Thoracic aorta (tissue), 2 donors: ENCODE results near the gene GPATCH2. TPM values are rescaled to one million over a fixed set of nuclear protein-coding genes. Genes with fewer than 3 reads are reported as not detected.

Source experiments
- ATAC-seq: fragments of 150-250 bp; one replicate; pipeline ENCODE4 v1.8.0; 2017; ENCODE audit warnings: low read depth; ENCODE audit not compliant: insufficient number of reproducible peaks, low FRiP score
- DNase-seq: peaks from one replicate; pipeline ENCODE4 v3.0.0-alpha.2; 2020; ENCODE audit warnings: low spot score
- H3K27ac ChIP-seq, 2 donors: fragments of 200-600 bp; sonication (generic); 1 replicate in 1 of 2; 2 replicates in 1 of 2; pipeline ENCODE4 v1.5.1; 2016; ENCODE audit warnings: mild to moderate bottlenecking in 2 of 2, moderate library complexity in 2 of 2
- H3K27me3 ChIP-seq: fragments of 200-600 bp; sonication (generic); replicated peaks from 2 replicates; pipeline ENCODE4 v1.6.0; 2016; ENCODE audit warnings: mild to moderate bottlenecking; ENCODE audit not compliant: insufficient read depth
- H3K36me3 ChIP-seq: fragments of 200-600 bp; sonication (generic); one replicate; pipeline ENCODE4 v1.5.1; 2016
- H3K4me1 ChIP-seq, 2 donors: fragments of 200-600 bp; sonication (generic); 1 replicate in 1 of 2; 2 replicates in 1 of 2; pipeline versions ENCODE4 v1.5.1 to v1.6.0; 2016; ENCODE audit warnings: low read depth in 2 of 2, mild to moderate bottlenecking in 1 of 2; ENCODE audit not compliant: control insufficient read depth in 1 of 2
- H3K4me3 ChIP-seq: fragments of 200-600 bp; sonication (generic); 2 replicates; pipeline ENCODE4 v1.5.1; 2016; ENCODE audit warnings: mild to moderate bottlenecking
- H3K9me3 ChIP-seq: fragments of 200-600 bp; sonication (generic); 2 replicates; pipeline ENCODE4 v1.5.1; 2016
- total RNA-seq, 2 donors: library from RNA; depleted of rRNA; stranded (reverse); fragments of >200 nt; gene quantifications; one replicate each; pipeline versions ENCODE4 v1.1.0 to v1.2.3, GENCODE V29; 2016
- TF ChIP-seq, protein P1 (sequence below): fragments of 200-600 bp; sonication (generic); IDR thresholded peaks from one replicate; pipeline ENCODE4 v1.5.1; 2019; ENCODE audit warnings: antibody characterized with exemption

The GPATCH2 gene
- total RNA-seq, 2 donors from 2014 or later, result 16.2 to 20.5 TPM

DNA sequence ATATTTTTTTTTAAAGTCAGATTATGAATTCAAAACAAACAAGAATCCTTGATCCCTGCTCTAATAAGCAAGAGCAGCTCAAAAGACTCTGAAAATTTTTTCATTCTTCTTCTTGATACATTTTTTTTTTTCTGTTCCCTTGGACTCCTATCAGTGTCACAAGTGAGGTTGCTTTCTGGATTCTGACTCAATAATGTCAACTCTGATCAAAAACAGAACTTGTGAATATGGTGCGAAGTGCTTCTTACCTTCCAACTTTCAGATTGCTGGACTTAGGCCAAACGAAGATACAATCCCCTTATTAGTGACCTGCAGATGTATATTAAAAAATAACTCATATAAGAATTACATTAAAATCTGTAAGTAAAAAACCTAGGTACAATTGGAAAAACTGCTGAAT, 136.1 kb downstream of the GPATCH2 start:
- TF ChIP-seq, protein P1, sequence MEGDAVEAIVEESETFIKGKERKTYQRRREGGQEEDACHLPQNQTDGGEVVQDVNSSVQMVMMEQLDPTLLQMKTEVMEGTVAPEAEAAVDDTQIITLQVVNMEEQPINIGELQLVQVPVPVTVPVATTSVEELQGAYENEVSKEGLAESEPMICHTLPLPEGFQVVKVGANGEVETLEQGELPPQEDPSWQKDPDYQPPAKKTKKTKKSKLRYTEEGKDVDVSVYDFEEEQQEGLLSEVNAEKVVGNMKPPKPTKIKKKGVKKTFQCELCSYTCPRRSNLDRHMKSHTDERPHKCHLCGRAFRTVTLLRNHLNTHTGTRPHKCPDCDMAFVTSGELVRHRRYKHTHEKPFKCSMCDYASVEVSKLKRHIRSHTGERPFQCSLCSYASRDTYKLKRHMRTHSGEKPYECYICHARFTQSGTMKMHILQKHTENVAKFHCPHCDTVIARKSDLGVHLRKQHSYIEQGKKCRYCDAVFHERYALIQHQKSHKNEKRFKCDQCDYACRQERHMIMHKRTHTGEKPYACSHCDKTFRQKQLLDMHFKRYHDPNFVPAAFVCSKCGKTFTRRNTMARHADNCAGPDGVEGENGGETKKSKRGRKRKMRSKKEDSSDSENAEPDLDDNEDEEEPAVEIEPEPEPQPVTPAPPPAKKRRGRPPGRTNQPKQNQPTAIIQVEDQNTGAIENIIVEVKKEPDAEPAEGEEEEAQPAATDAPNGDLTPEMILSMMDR, result no peak
- Histone ChIP-seq H3K4me1 (no peaks in the 10 kb centered on the region), H3K27me3 (no peaks in the 10 kb centered on the region), H3K4me3 (no peak overlapping the region), H3K9me3 (no peaks in the 10 kb centered on the region), H3K27ac (no peak overlapping the region), H3K36me3 (peaks cover 2% of the 10 kb centered on the region)
- no peak for ATAC-seq
- no peak for DNase-seq

DNA sequence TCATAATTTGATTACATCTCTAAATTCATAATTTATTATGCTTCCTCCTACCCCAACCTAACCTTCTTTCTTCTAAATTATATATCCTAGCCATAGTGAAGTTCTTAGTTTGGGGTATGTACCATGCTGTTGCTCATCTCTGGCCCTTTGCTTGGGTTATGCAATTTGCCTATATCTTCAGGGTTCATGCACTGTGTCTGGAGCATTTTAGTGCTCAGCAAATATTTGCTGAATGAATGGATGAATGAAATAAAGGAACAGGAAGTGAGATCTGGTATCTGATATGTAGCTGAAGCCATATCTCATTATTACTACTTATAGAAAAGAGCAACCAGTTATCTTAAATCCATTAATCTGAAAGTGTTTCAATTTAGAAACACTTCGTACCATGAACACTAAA, 137.6 kb downstream of the GPATCH2 start:
- ATAC-seq, result no peak
- no peak overlapping the region for H3K27ac ChIP-seq
- no peaks in the 10 kb centered on the region for H3K4me1 ChIP-seq
- no peaks in the 10 kb centered on the region for H3K27me3 ChIP-seq
- TF ChIP-seq, protein P1, result no peak
- DNase-seq, result no peak
- H3K9me3 ChIP-seq, result no peaks in the 10 kb centered on the region
- H3K4me3 ChIP-seq, result no peak overlapping the region
- peaks cover 2% of the 10 kb centered on the region for H3K36me3 ChIP-seq

DNA sequence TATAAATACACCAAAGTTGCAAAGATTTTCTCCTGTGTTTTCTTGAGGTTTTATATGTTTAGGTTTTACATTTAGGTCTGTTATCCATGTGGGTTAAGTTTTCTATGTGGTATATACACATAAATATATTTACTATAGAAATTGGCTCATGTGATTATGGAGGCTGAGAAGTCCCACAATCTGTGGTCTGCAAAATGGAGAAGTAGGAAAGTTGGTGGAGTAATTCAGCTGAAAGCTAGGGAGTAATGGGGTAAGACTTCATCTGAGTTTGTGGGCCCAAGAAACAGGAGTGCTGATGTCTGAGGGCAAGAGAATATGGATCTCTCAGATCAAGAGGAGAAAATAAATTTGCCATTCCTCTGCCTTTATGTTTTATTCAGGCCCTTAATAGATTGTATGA, 146.0 kb downstream of the GPATCH2 start:
- ATAC-seq (no peak), DNase-seq (no peak)
- Histone ChIP-seq H3K4me3 (no peak overlapping the region), H3K27ac (no peak overlapping the region), H3K4me1 (no peaks in the 10 kb centered on the region), H3K27me3 (no peaks in the 10 kb centered on the region), H3K9me3 (no peaks in the 10 kb centered on the region), H3K36me3 (no peaks in the 10 kb centered on the region)
- TF ChIP-seq, protein P1, result no peak

DNA sequence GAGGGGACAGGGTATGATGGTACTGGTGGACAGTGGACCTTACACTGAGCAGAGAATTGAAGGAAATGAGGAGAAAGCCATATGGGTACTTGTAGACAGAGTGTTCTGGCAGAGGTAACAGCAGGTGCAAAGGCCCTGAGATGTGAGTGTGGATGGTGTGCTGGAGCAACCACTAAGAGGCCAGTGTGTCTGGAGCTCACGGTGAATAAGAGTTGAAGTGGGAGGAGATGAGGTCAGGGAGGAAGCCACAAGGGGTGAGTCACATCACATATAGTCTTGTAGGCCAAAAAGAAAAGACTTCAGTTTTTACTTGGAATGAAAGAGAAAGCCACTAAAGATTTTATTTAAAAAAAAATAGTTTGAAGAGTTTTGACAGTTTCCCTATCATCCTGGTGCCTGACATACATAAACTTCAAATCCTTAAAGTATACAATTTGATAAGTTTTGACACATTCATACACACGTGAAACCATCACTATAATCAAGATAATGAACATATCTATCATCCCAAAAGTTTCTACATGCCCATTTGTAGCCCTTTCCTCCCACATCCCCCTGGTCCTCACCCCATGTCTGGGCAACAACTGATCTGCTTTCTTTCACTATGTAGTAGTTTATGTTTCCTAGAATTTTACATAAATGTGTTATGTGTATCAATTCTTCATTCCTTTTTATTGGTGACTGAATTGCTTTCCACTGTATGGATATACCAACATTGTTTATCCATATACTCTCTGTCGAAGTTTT, 148.4 kb downstream of the GPATCH2 start:
- Histone ChIP-seq H3K27me3 (no peaks in the 10 kb centered on the region), H3K4me3 (no peak overlapping the region), H3K4me1 (no peaks in the 10 kb centered on the region), H3K9me3 (no peaks in the 10 kb centered on the region), H3K27ac (no peak overlapping the region), H3K36me3 (no peaks in the 10 kb centered on the region)
- DNase-seq (no peak), ATAC-seq (no peak)
- TF ChIP-seq, protein P1, result no peak

DNA sequence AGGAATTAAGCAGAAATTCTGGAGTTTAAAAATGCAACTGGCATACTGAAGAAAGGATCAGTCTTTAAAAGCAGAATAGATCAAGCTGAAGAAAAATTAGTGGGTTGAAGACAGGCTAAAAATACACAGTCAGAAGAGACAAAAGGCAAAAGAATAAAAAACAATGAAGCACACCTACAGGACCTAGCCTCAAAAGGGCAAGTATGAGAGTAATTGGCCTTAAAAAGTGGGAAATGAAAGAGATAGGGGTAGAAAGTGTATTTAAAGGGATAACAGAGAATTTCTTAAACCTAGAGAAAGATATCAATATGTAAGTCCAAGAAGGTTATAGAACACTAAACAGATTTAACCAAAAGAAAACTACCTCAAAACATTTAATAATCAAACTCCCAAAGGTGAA, 152.4 kb downstream of the GPATCH2 start:
- DNase-seq (no peak), ATAC-seq (no peak)
- TF ChIP-seq, protein P1, result no peak

More for the DNA sequence above, 152.4 kb downstream of the GPATCH2 start:
- H3K4me1 ChIP-seq, result no peaks in the 10 kb centered on the region
- no peaks in the 10 kb centered on the region for H3K36me3 ChIP-seq
- H3K27me3 ChIP-seq, result no peaks in the 10 kb centered on the region
- no peak overlapping the region for H3K4me3 ChIP-seq
- no peak overlapping the region for H3K27ac ChIP-seq
- H3K9me3 ChIP-seq, result no peaks in the 10 kb centered on the region
